ENCODE measurements around the gene OR4S2.

Gene OR4S2

DNA sequence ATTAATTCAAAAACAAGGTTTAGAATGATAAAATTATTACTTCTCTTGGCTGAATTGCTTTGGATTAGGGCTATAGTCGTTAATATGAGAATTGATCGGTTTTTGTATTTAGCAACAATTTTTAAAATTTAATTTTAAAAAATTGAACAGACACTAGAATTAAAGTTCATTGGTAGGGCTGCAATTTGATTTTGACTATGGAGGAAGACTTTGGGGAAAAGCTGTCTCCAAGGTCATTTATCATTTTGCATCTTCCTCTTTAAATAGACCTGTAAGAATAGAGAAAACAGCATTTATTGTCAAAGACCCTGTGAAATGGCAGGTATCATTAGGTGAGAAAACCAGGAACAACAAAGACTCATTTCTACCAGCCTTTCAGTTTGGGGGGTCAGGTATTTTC is at the start of gene OR4S2:
Gene OR4S2 (plus strand): TSS at position 301 of the 400 bp plus-strand sequence. CDS start 2,577 bp downstream, outside the sequence.
- FAIRE-seq (no peak), DNase-seq (ENCODE audit: insufficient read length, low spot score) (no peak)
- TF ChIP-seq, protein P1, sequence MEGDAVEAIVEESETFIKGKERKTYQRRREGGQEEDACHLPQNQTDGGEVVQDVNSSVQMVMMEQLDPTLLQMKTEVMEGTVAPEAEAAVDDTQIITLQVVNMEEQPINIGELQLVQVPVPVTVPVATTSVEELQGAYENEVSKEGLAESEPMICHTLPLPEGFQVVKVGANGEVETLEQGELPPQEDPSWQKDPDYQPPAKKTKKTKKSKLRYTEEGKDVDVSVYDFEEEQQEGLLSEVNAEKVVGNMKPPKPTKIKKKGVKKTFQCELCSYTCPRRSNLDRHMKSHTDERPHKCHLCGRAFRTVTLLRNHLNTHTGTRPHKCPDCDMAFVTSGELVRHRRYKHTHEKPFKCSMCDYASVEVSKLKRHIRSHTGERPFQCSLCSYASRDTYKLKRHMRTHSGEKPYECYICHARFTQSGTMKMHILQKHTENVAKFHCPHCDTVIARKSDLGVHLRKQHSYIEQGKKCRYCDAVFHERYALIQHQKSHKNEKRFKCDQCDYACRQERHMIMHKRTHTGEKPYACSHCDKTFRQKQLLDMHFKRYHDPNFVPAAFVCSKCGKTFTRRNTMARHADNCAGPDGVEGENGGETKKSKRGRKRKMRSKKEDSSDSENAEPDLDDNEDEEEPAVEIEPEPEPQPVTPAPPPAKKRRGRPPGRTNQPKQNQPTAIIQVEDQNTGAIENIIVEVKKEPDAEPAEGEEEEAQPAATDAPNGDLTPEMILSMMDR (IDR thresholded peaks at IDR 0.05; ENCODE audit: insufficient read depth, missing control alignments): no peak

GRCh38 chr11:55607545-55607944 is 40.6 kb upstream of the OR4S2 start, which contains the start of gene OR4C11:
Gene OR4C11, minus strand, starts transcription at chr11:55607645. Its CDS starts 3,272 bp downstream, at chr11:55604373.
- TF ChIP-seq, protein P1 (IDR thresholded peaks at IDR 0.05; ENCODE audit: insufficient read depth, missing control alignments): no peak
- FAIRE-seq: no peak
- DNase-seq (ENCODE audit: insufficient read length, low spot score): no peak

GRCh38 chr11:55624531-55624930 is 23.6 kb upstream of the OR4S2 start:
- TF ChIP-seq, protein P1 (IDR thresholded peaks at IDR 0.05; ENCODE audit: insufficient read depth, missing control alignments): no peak
- FAIRE-seq (no peak), DNase-seq (ENCODE audit: insufficient read length, low spot score) (no peak)

DNA sequence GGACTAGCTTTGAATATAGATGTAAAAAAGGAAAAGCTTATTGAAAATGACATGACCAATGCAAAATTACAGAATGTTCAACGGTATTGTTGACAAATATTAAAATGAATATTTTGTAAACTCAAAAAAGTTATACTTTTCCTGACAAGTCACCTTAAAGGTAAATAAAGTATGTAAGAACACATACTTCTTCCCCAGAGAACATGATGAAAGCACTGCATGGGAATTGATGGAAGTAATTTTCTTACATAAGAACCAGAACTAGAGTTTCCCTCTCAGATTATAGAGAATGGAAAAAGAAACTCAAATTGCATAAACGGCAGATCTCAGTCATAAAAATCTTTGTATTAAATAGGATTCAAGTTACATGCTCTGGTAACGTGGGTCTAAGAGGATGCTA is 13.3 kb upstream of the OR4S2 start, which contains the start of gene OR4P4:
Gene OR4P4 (plus strand): TSS at position 301 of the 400 bp plus-strand sequence.
- FAIRE-seq (no peak), DNase-seq (ENCODE audit: insufficient read length, low spot score) (no peak)
- TF ChIP-seq, protein P1 (IDR thresholded peaks at IDR 0.05; ENCODE audit: insufficient read depth, missing control alignments): no peak

- TF ChIP-seq, protein P1 (IDR thresholded peaks at IDR 0.05; ENCODE audit: insufficient read depth, missing control alignments): no peak
- no peak for DNase-seq (ENCODE audit: insufficient read length, low spot score)
- no peak for FAIRE-seq
Measured at GRCh38 chr11:55652560-55652959, 4.4 kb downstream of the OR4S2 start.

- TF ChIP-seq, protein P1 (IDR thresholded peaks at IDR 0.05; ENCODE audit: insufficient read depth, missing control alignments): no peak
- DNase-seq (ENCODE audit: insufficient read length, low spot score) (no peak), FAIRE-seq (no peak)
Measured at GRCh38 chr11:55655096-55655495, 7.0 kb downstream of the OR4S2 start.

DNA sequence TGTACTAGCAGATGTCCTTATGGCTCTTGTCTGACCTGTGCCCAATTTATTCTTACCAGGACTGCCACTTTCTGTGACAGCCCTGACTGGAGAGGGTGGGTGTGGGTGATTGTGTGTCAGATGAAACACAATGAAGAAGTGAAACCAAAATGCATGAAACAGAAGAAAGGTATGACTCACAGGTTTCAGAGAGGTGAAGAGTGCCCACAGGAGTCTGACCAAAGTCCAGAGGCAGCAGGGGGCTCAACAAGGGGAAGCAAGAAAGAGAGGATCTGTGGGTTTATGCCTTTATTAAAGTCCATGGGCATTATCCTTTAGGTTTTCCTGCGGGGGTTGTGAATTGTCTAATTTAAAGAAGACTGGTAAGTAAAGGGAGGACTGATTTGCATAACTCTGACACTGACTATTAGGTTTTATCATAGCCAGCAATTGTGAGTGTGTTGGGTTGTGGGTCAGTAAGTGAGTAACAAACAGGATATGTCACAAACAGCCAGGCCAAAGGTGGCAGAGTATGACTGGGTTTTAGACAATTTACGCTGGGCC is 10.0 kb downstream of the OR4S2 start:
- no peak for FAIRE-seq
- DNase-seq (ENCODE audit: insufficient read length, low spot score): no peak
- TF ChIP-seq, protein P1 (IDR thresholded peaks at IDR 0.05; ENCODE audit: insufficient read depth, missing control alignments): no peak
